Measurements from ENCODE around the gene PTK7. TPM values are rescaled to one million over a fixed set of nuclear protein-coding genes. Genes with fewer than 3 reads are reported as not detected.

Gene PTK7
- total and polyA plus RNA-seq, 2 of the 8 experiments (the other 6 are each of a cell fraction or from before 2014, with no cell fraction given), result 110 to 138 TPM

DNA sequence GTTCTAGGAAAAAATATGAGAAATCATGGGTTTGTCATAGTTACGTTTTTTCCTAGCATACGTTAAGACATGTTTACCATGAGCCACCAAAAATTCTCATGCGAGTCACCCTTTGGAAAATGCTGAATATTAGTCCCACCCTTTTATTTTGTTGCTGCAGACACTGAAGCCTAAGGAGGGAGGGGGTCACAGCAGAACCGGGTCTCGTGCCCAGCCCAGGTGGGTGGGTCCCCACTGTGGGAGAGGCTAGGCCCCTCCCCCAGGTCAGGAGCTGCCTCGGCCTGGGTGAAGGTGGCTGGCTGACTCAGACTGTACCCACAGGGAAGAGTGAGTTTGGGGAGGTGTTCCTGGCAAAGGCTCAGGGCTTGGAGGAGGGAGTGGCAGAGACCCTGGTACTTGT is 68.8 kb downstream of the PTK7 start (continued):
- TF ChIP-seq, protein P1, sequence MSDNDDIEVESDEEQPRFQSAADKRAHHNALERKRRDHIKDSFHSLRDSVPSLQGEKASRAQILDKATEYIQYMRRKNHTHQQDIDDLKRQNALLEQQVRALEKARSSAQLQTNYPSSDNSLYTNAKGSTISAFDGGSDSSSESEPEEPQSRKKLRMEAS (IDR thresholded peaks at IDR 0.05), result no peak
